ENCODE results near the gene ATAD3C. TPM values are rescaled to one million over a fixed set of nuclear protein-coding genes. Genes with fewer than 3 reads are reported as not detected.
"Not testable (repeated sequence)": the region's sequence is repeated elsewhere in the genome, so short reads cannot be mapped to it uniquely, and the experiment has no call there.

ATAD3C gene
- total and polyA plus RNA-seq, 2 of the 8 experiments (the other 6 are each of a cell fraction or from before 2014, with no cell fraction given) = 2.0 to 2.7 TPM

- H3K4ac ChIP-seq (replicated peaks; ENCODE audit: insufficient read length, low read depth, low read length); H4K20me1 ChIP-seq (replicated peaks in 1 of 2; ENCODE audit: control insufficient read depth in 1 of 2, insufficient read depth in 2 of 2, low read length in 2 of 2); H2BK15ac ChIP-seq (ENCODE audit: low read length); H2BK120ac ChIP-seq (replicated peaks; ENCODE audit: low read depth, low read length); H2BK12ac ChIP-seq (ENCODE audit: low read depth, low read length); H3K56ac ChIP-seq (replicated peaks; ENCODE audit: insufficient read length, low read depth, low read length); H3K4me3 ChIP-seq (ENCODE audit: extremely low read depth in 1 of 4, insufficient read depth in 2 of 4, low read depth in 3 of 4, low read length in 4 of 4); H3K9ac ChIP-seq (replicated peaks in 1 of 4; ENCODE audit: extremely low read depth in 1 of 4, low read depth in 3 of 4, low read length in 3 of 4); DNase-seq (ENCODE audit: low read depth in 1 of 2, low spot score in 2 of 2); H3K9me3 ChIP-seq (ENCODE audit: insufficient read depth in 2 of 2, low read depth in 1 of 2, low read length in 1 of 2); H4K5ac ChIP-seq (ENCODE audit: insufficient read length, low read depth, low read length); H3K27ac ChIP-seq (ENCODE audit: low read depth, low read length); H2BK5ac ChIP-seq (ENCODE audit: low read depth, low read length); H3K23ac ChIP-seq (ENCODE audit: insufficient read length); H3K23me2 ChIP-seq (ENCODE audit: low read depth, low read length); FAIRE-seq; POLR2A ChIA-PET (ENCODE audit: partially characterized antibody); H3K18ac ChIP-seq (ENCODE audit: extremely low read depth, low read length); H4K8ac ChIP-seq (ENCODE audit: extremely low read depth, insufficient read depth, low read length); H2BK20ac ChIP-seq (ENCODE audit: low read length); H3K36me3 ChIP-seq (ENCODE audit: control insufficient read depth in 2 of 4, insufficient read depth in 4 of 4, low read length in 3 of 4); H3K79me1 ChIP-seq (ENCODE audit: low read depth, low read length); H4K91ac ChIP-seq (replicated peaks; ENCODE audit: insufficient read length, low read length); H2AK5ac ChIP-seq (ENCODE audit: low read depth, low read length); H3K27me3 ChIP-seq (replicated peaks in 1 of 4; ENCODE audit: control insufficient read depth in 3 of 4, extremely low read depth in 1 of 4, insufficient read depth in 3 of 4, low read length in 3 of 4); H3K79me2 ChIP-seq (ENCODE audit: control insufficient read depth in 1 of 2, insufficient read depth in 2 of 2, low read length in 2 of 2); H2AFZ ChIP-seq (ENCODE audit: low read length); H3K14ac ChIP-seq (ENCODE audit: insufficient read length); H3K4me1 ChIP-seq (replicated peaks in 1 of 4; ENCODE audit: control insufficient read depth in 3 of 4, insufficient read depth in 4 of 4, low read length in 3 of 4); H3K4me2 ChIP-seq (ENCODE audit: insufficient read depth in 1 of 2, low read depth in 2 of 2, low read length in 2 of 2): not testable (repeated sequence)
- CTCF ChIA-PET (ENCODE audit: partially characterized antibody) = interaction anchor here (1.0 to 1.7 kb wide), 3 partner anchors 15 to 94 kb away, joined by 3 read pairs; no protein-coding TSS in a partner anchor
- 94% methylated on average over 13 of the region's 22 CpGs; no CpG with 5 or more reads in 1 of the 2 experiments for WGBS, 2 experiments (ENCODE audit: extremely low coverage in 1 of 2, insufficient coverage in 1 of 2, insufficient read length in 1 of 2, insufficient replicate concordance in 2 of 2, low coverage in 1 of 2, low lambda C conversion rate in 2 of 2, missing lambda C conversion rate in 1 of 2)
These were observed 7.3 kb downstream of the ATAD3C start for GRCh38 chr1:1456683-1457255.

GRCh38 chr1:1459156-1459555, 9.7 kb downstream of the ATAD3C start:
- H2BK5ac ChIP-seq (ENCODE audit: low read depth, low read length); H2BK12ac ChIP-seq (ENCODE audit: low read depth, low read length); H3K18ac ChIP-seq (ENCODE audit: extremely low read depth, low read length); H4K5ac ChIP-seq (ENCODE audit: insufficient read length, low read depth, low read length); H4K20me1 ChIP-seq (replicated peaks in 1 of 2; ENCODE audit: control insufficient read depth in 1 of 2, insufficient read depth in 2 of 2, low read length in 2 of 2); H3K9me3 ChIP-seq (ENCODE audit: insufficient read depth in 2 of 2, low read depth in 1 of 2, low read length in 1 of 2); DNase-seq (ENCODE audit: low read depth in 1 of 2, low spot score in 2 of 2); POLR2A ChIA-PET (ENCODE audit: partially characterized antibody); H3K27ac ChIP-seq (ENCODE audit: low read depth, low read length); FAIRE-seq; H2BK15ac ChIP-seq (ENCODE audit: low read length); H3K14ac ChIP-seq (ENCODE audit: insufficient read length); H3K9ac ChIP-seq (replicated peaks in 1 of 4; ENCODE audit: extremely low read depth in 1 of 4, low read depth in 3 of 4, low read length in 3 of 4); H3K36me3 ChIP-seq (ENCODE audit: control insufficient read depth in 2 of 4, insufficient read depth in 4 of 4, low read length in 3 of 4); H4K91ac ChIP-seq (replicated peaks; ENCODE audit: insufficient read length, low read length); H3K23ac ChIP-seq (ENCODE audit: insufficient read length); H3K23me2 ChIP-seq (ENCODE audit: low read depth, low read length); H2BK120ac ChIP-seq (replicated peaks; ENCODE audit: low read depth, low read length); H2AFZ ChIP-seq (ENCODE audit: low read length); H3K4me2 ChIP-seq (ENCODE audit: insufficient read depth in 1 of 2, low read depth in 2 of 2, low read length in 2 of 2); H3K4me1 ChIP-seq (replicated peaks in 1 of 4; ENCODE audit: control insufficient read depth in 3 of 4, insufficient read depth in 4 of 4, low read length in 3 of 4); H4K8ac ChIP-seq (ENCODE audit: extremely low read depth, insufficient read depth, low read length); H2BK20ac ChIP-seq (ENCODE audit: low read length); H3K4ac ChIP-seq (replicated peaks; ENCODE audit: insufficient read length, low read depth, low read length); H3K27me3 ChIP-seq (replicated peaks in 1 of 4; ENCODE audit: control insufficient read depth in 3 of 4, extremely low read depth in 1 of 4, insufficient read depth in 3 of 4, low read length in 3 of 4); H2AK5ac ChIP-seq (ENCODE audit: low read depth, low read length); H3K56ac ChIP-seq (replicated peaks; ENCODE audit: insufficient read length, low read depth, low read length); H3K79me1 ChIP-seq (ENCODE audit: low read depth, low read length); H3K79me2 ChIP-seq (ENCODE audit: control insufficient read depth in 1 of 2, insufficient read depth in 2 of 2, low read length in 2 of 2); H3K4me3 ChIP-seq (ENCODE audit: extremely low read depth in 1 of 4, insufficient read depth in 2 of 4, low read depth in 3 of 4, low read length in 4 of 4): not testable (repeated sequence)
- CTCF ChIA-PET (ENCODE audit: partially characterized antibody) = interaction anchor here (0.7 to 1.2 kb wide), 2 partner anchors 11 to 19 kb away, joined by 3 to 4 read pairs; no protein-coding TSS in a partner anchor
- WGBS, 2 experiments (ENCODE audit: extremely low coverage in 1 of 2, insufficient coverage in 1 of 2, insufficient read length in 1 of 2, insufficient replicate concordance in 2 of 2, low coverage in 1 of 2, low lambda C conversion rate in 2 of 2, missing lambda C conversion rate in 1 of 2) = 79% methylated on average over 3 of the region's 19 CpGs; no CpG with 5 or more reads in 1 of the 2 experiments

All from H1 (cell line).